Osteoblast (primary cell): Measurements from ENCODE around the gene ABHD12B. TPM values are rescaled to one million over a fixed set of nuclear protein-coding genes. Genes with fewer than 3 reads are reported as not detected.
A peak's percentile ranks its signal among the peaks of the same experiment; 100 is the strongest.

Source experiments
- DNase-seq: peaks from one replicate; pipeline ENCODE4 v3.0.0; 2011; ENCODE audit warnings: low spot score, mixed read lengths; ENCODE audit not compliant: insufficient read length; ENCODE audit errors: missing footprints
- H2AFZ ChIP-seq: 2 replicates; pipeline ENCODE4 v1.6.0; 2011; ENCODE audit warnings: mild to moderate bottlenecking, low read length
- H3K27ac ChIP-seq: 2 replicates; pipeline ENCODE4 v1.5.1; 2011; ENCODE audit warnings: mild to moderate bottlenecking, low read depth, low read length, moderate library complexity
- H3K27me3 ChIP-seq: 2 replicates; pipeline ENCODE4 v1.6.0; 2012; ENCODE audit warnings: mild to moderate bottlenecking, control low read depth, inconsistent platforms, low read length, moderate library complexity; ENCODE audit not compliant: insufficient read depth
- H3K36me3 ChIP-seq: 2 replicates; pipeline ENCODE4 v1.5.1; 2011; ENCODE audit warnings: mild to moderate bottlenecking, low read length, control low read depth, moderate library complexity; ENCODE audit not compliant: insufficient read depth
- H3K4me1 ChIP-seq: 2 replicates; pipeline ENCODE4 v1.5.1; 2011; ENCODE audit warnings: mild to moderate bottlenecking, low read length, control low read depth, moderate library complexity; ENCODE audit not compliant: insufficient read depth
- H3K4me2 ChIP-seq: 2 replicates; pipeline ENCODE4 v1.6.0; 2011; ENCODE audit warnings: mild to moderate bottlenecking, low read length; ENCODE audit not compliant: insufficient read depth
- H3K4me3 ChIP-seq: fragments of 200-600 bp; sonication (generic); 3 replicates; pipeline ENCODE4 v1.5.1; 2012; ENCODE audit warnings: mild to moderate bottlenecking, low read length, inconsistent platforms; ENCODE audit not compliant: insufficient read depth
- H3K79me2 ChIP-seq: 2 replicates; pipeline ENCODE4 v1.6.0; 2012; ENCODE audit warnings: mild to moderate bottlenecking, low read length, control low read depth, inconsistent platforms; ENCODE audit not compliant: insufficient read depth
- H3K9me3 ChIP-seq: 2 replicates; pipeline ENCODE4 v1.5.1; 2011; ENCODE audit warnings: low read depth, low read length, control low read depth
- H4K20me1 ChIP-seq: 2 replicates; pipeline ENCODE4 v1.6.0; 2012; ENCODE audit warnings: mild to moderate bottlenecking, low read length, control low read depth; ENCODE audit not compliant: insufficient read depth
- total RNA-seq: library from RNA; depleted of rRNA; stranded (reverse); fragments of >200 nt; gene quantifications from 2 replicates; pipeline ENCODE4 v1.2.3, GENCODE V29; 2012
- TF ChIP-seq, protein P1 (sequence below): IDR thresholded peaks from 2 replicates; pipeline ENCODE4 v1.5.1; 2011; ENCODE audit warnings: mild to moderate bottlenecking, low read depth, low read length, moderate library complexity; ENCODE audit errors: extremely low read depth

ABHD12B gene
- total RNA-seq, 1 donor, result not detected

DNA sequence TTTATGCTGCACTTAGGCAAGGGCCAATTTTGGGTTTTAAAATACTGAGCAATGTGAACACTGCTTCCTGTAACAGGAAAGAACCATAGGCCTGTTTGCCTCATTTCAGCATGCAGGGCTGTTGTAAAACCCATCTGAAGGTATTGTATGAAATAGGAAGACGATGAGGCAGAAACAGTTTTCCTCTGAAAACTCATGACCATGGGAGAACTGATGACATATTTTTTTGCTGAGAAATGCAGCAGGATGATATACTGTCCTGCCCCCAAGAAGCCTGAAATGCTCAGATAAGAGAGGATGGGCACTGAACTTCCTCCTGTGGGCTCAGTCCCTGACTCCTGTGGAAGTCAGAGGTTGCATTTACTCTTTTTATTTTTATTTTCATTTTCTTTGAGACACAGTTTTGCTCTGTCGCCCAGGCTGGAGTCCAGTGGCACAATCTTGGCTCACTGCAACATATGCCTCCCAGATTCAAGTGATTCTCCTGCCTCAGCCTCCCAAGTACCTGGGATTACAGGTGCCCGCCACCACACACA lies 55.1 kb downstream of the ABHD12B start:
- TF ChIP-seq, protein P1, sequence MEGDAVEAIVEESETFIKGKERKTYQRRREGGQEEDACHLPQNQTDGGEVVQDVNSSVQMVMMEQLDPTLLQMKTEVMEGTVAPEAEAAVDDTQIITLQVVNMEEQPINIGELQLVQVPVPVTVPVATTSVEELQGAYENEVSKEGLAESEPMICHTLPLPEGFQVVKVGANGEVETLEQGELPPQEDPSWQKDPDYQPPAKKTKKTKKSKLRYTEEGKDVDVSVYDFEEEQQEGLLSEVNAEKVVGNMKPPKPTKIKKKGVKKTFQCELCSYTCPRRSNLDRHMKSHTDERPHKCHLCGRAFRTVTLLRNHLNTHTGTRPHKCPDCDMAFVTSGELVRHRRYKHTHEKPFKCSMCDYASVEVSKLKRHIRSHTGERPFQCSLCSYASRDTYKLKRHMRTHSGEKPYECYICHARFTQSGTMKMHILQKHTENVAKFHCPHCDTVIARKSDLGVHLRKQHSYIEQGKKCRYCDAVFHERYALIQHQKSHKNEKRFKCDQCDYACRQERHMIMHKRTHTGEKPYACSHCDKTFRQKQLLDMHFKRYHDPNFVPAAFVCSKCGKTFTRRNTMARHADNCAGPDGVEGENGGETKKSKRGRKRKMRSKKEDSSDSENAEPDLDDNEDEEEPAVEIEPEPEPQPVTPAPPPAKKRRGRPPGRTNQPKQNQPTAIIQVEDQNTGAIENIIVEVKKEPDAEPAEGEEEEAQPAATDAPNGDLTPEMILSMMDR, result no peak
- DNase-seq, result no peak

DNA sequence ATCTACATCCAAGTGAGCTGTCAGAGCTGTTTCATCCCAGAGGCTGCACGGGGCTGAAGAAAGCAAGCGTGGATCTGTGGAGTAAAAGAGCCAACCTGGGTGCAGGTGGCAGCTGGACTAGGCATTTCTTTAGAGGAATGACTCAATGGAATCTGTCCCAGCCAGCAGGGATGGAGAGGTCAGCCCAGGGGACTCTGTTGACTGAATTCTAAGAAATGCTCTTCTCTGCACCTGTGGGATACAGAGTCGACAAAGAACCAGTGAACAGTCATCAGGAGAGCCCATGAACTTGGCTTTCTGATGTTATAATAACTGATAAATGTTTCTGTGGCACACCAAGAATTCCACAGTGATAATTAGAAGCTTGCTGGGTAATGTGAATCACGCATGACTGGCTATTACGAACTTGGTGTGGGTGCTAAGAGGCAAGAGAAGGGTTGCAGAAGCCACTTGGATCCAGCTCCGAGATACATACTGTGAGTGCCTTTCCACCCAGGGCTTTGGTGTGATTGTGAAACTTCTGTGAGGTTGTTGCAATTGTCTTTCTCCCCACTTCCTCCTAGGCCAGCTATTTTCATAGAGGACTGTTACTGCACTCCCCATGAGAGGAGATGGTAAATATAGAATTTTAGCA lies 56.3 kb downstream of the ABHD12B start:
- H3K4me1 ChIP-seq, result peaks cover 19% of the 10 kb centered on the region
- H3K4me2 ChIP-seq, result peak overlapping the region; percentile 28
- no peak overlapping the region for H2AFZ ChIP-seq
- no peak for DNase-seq
- peak overlapping the region; percentile 60 for H3K27ac ChIP-seq
- H3K9me3 ChIP-seq, result no peaks in the 10 kb centered on the region
- H4K20me1 ChIP-seq, result no peaks in the 10 kb centered on the region
- H3K27me3 ChIP-seq, result no peaks in the 10 kb centered on the region
- peaks cover 65% of the 10 kb centered on the region for H3K36me3 ChIP-seq
- no peak overlapping the region for H3K4me3 ChIP-seq
- TF ChIP-seq, protein P1, result no peak
- no peaks in the 10 kb centered on the region for H3K79me2 ChIP-seq

More for the DNA sequence above, 55.1 kb downstream of the ABHD12B start:
- Histone ChIP-seq H3K27me3 (no peaks in the 10 kb centered on the region), H3K4me3 (no peak overlapping the region), H3K4me1 (peaks cover 19% of the 10 kb centered on the region), H3K4me2 (no peak overlapping the region), H4K20me1 (no peaks in the 10 kb centered on the region), H3K36me3 (peaks cover 65% of the 10 kb centered on the region), H3K79me2 (no peaks in the 10 kb centered on the region), H2AFZ (no peak overlapping the region), H3K27ac (no peak overlapping the region), H3K9me3 (no peaks in the 10 kb centered on the region)

DNA sequence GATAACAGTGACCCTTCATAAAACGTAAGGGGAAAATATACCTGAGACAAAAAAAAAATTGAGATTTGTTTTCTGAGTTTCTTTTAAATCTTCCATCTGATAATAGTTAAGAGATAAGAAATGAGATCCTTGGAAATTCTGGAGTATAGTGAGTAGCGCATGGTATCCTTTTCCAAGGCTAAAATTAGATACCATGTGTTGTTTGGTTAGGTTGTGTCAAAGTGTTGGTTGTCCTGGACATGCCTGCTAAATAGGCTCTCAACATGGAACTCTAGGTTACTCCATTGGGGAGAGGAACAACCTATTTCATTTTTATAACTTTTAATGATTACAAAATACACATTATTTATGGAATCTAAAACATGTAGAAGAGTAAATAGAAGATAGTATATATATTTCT lies 57.7 kb downstream of the ABHD12B start:
- Histone ChIP-seq H3K4me1 (peaks cover 19% of the 10 kb centered on the region), H2AFZ (no peak overlapping the region), H3K9me3 (no peaks in the 10 kb centered on the region), H3K27me3 (no peaks in the 10 kb centered on the region), H3K4me2 (no peak overlapping the region), H3K27ac (no peak overlapping the region), H4K20me1 (no peaks in the 10 kb centered on the region), H3K36me3 (peaks cover 62% of the 10 kb centered on the region), H3K4me3 (no peak overlapping the region), H3K79me2 (no peaks in the 10 kb centered on the region)
- TF ChIP-seq, protein P1, result no peak
- DNase-seq, result no peak

DNA sequence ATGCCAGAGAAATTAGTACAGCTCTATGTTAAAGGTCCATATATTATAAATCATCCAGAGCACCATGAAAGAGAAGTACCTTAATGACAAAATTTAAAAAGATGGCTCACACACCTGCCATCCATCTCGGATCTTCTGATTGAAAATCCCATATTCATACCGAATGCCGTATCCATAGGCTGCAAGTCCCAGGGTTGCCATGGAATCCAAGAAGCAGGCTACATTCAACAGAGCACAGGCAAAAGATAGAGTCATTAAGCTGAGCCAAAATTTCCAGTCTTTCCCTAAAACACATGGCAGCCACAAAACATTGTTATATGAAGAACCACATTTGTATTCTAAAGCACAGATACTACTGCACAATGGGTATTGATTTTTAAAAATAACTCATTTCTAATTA lies 59.7 kb downstream of the ABHD12B start:
- Histone ChIP-seq H3K79me2 (no peaks in the 10 kb centered on the region), H3K4me1 (peaks cover 24% of the 10 kb centered on the region)

More for the DNA sequence above, 59.7 kb downstream of the ABHD12B start:
- H2AFZ ChIP-seq, result no peak overlapping the region
- no peak for DNase-seq
- H4K20me1 ChIP-seq, result no peaks in the 10 kb centered on the region
- no peak overlapping the region for H3K27ac ChIP-seq
- H3K4me2 ChIP-seq, result no peak overlapping the region
- H3K36me3 ChIP-seq, result peaks cover 71% of the 10 kb centered on the region
- no peak overlapping the region for H3K4me3 ChIP-seq
- no peaks in the 10 kb centered on the region for H3K9me3 ChIP-seq
- no peaks in the 10 kb centered on the region for H3K27me3 ChIP-seq
- TF ChIP-seq, protein P1, result no peak
